Osteocyte (in vitro differentiated cells): ENCODE measurements around the gene MYBPC3. TPM values are rescaled to one million over a fixed set of nuclear protein-coding genes. Genes with fewer than 3 reads are reported as not detected.

Experiments used
- DNase-seq: peaks from one replicate; pipeline ENCODE4 v3.0.0; 2021; ENCODE audit warnings: mixed read lengths; ENCODE audit not compliant: unreplicated experiment; ENCODE audit errors: extremely low spot score
- H3K27ac Mint-ChIP-seq: one replicate; pipeline ENCODE4 v1.8.0; 2021; ENCODE audit warnings: mild to moderate bottlenecking, mixed read lengths; ENCODE audit not compliant: unreplicated experiment
- H3K27me3 Mint-ChIP-seq: one replicate; pipeline ENCODE4 v1.8.0; 2021; ENCODE audit warnings: mixed read lengths; ENCODE audit not compliant: unreplicated experiment
- H3K36me3 Mint-ChIP-seq: one replicate; pipeline ENCODE4 v1.8.0; 2021; ENCODE audit warnings: mixed read lengths; ENCODE audit not compliant: unreplicated experiment
- H3K4me1 Mint-ChIP-seq: one replicate; pipeline ENCODE4 v1.8.0; 2021; ENCODE audit warnings: mixed read lengths; ENCODE audit not compliant: unreplicated experiment
- H3K4me3 Mint-ChIP-seq: one replicate; pipeline ENCODE4 v1.8.0; 2021; ENCODE audit warnings: mild to moderate bottlenecking, moderate library complexity, mixed read lengths; ENCODE audit not compliant: unreplicated experiment
- H3K9me3 Mint-ChIP-seq: one replicate; pipeline ENCODE4 v1.8.0; 2021; ENCODE audit warnings: mixed read lengths; ENCODE audit not compliant: unreplicated experiment
- total RNA-seq: library from RNA; stranded (reverse); gene quantifications from 2 replicates; pipeline ENCODE4 v1.2.1, GENCODE V29; 2021
- TF ChIP-seq, protein P1 (sequence below): fragments of 200-600 bp; sonication (generic); IDR thresholded peaks from 2 replicates; pipeline ENCODE4 v1.5.0; 2021; ENCODE audit warnings: antibody characterized with exemption, mild to moderate bottlenecking, moderate library complexity

MYBPC3 gene
- total RNA-seq, 1 donor from 2014 or later, result not detected

- Mint-ChIP-seq H3K9me3 (no peaks in the 10 kb centered on the region), H3K27me3 (no peaks in the 10 kb centered on the region), H3K36me3 (no peaks in the 10 kb centered on the region), H3K27ac (no peak overlapping the region), H3K4me1 (no peaks in the 10 kb centered on the region), H3K4me3 (no peak overlapping the region)
- no peak for DNase-seq
- TF ChIP-seq, protein P1, sequence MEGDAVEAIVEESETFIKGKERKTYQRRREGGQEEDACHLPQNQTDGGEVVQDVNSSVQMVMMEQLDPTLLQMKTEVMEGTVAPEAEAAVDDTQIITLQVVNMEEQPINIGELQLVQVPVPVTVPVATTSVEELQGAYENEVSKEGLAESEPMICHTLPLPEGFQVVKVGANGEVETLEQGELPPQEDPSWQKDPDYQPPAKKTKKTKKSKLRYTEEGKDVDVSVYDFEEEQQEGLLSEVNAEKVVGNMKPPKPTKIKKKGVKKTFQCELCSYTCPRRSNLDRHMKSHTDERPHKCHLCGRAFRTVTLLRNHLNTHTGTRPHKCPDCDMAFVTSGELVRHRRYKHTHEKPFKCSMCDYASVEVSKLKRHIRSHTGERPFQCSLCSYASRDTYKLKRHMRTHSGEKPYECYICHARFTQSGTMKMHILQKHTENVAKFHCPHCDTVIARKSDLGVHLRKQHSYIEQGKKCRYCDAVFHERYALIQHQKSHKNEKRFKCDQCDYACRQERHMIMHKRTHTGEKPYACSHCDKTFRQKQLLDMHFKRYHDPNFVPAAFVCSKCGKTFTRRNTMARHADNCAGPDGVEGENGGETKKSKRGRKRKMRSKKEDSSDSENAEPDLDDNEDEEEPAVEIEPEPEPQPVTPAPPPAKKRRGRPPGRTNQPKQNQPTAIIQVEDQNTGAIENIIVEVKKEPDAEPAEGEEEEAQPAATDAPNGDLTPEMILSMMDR, result no peak
Observed at GRCh38 chr11:47375020-47375419, 22.5 kb upstream of the MYBPC3 start.

DNA sequence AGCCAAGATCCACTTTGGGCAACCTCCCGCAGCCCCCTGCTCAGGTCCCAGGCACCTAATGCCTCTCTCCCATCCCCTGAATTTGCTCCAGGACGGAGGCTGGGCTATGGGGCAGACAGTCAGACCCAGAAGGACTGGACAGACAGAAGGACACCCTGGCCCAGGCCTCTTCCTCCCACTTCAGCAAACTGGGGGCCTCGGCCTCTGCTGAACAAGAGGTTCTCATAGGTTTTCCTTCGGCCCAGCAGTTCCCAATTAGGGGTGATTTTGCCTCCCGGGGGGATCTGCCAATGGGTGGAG lies 22.2 kb upstream of the MYBPC3 start:
- Mint-ChIP-seq H3K4me3 (no peak overlapping the region), H3K36me3 (no peaks in the 10 kb centered on the region), H3K27me3 (peaks cover 3% of the 10 kb centered on the region), H3K27ac (no peak overlapping the region), H3K9me3 (no peaks in the 10 kb centered on the region), H3K4me1 (no peaks in the 10 kb centered on the region)
- no peak for DNase-seq
- TF ChIP-seq, protein P1, result no peak

DNA sequence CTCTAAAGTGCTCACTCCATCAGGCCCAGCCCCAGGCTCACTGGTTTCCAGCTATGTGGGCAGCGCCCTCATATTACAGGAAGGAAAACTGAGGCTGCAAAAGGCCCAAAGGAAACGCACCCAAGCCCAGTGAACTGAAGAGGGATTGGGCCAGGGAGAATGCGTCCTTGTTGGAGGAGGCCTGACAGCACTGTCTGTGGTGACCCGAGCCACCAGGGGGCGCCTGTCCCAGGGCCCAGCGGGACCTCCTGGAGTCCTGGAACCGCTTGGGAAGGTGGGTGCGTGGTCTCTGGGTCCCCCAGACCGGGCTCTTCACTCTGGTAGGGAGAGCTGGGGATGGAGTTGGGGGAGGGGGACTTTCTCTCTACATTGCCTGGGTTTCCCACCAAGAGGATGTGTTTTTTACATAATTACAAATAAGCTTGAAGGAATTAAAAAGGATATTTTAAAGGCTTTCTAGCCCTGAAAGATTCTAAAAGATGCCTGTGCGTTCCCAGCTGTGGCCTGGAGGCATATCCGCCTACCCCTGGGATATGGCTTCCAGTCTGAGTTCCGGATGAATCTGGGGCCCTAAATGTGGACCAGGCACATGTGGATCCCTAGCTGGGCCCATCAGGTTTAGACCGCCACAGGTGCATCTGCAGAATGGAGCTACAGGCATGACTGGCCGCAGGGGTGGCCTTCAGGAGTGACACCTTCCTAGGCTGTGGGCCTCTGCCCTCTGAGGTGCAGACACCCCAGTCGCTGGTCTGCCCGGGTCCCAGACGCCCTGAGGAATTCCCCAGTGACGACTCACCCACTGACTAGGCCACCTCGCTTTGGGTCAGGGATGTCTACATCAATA lies 21.6 kb upstream of the MYBPC3 start:
- DNase-seq, result peak; percentile 94
- no peaks in the 10 kb centered on the region for H3K36me3 Mint-ChIP-seq
- H3K4me1 Mint-ChIP-seq, result no peaks in the 10 kb centered on the region
- H3K27me3 Mint-ChIP-seq, result peaks cover 8% of the 10 kb centered on the region
- H3K9me3 Mint-ChIP-seq, result no peaks in the 10 kb centered on the region
- H3K4me3 Mint-ChIP-seq, result no peak overlapping the region
- H3K27ac Mint-ChIP-seq, result no peak overlapping the region
- TF ChIP-seq, protein P1, result peak; percentile 93

- H3K9me3 Mint-ChIP-seq, result no peaks in the 10 kb centered on the region
- H3K4me1 Mint-ChIP-seq, result no peaks in the 10 kb centered on the region
- no peak overlapping the region for H3K4me3 Mint-ChIP-seq
- H3K27me3 Mint-ChIP-seq, result peaks cover 14% of the 10 kb centered on the region
- TF ChIP-seq, protein P1, result no peak
- no peak for DNase-seq
- H3K27ac Mint-ChIP-seq, result no peak overlapping the region
- no peaks in the 10 kb centered on the region for H3K36me3 Mint-ChIP-seq
Observed at GRCh38 chr11:47372422-47372821, 19.9 kb upstream of the MYBPC3 start.

- no peaks in the 10 kb centered on the region for H3K9me3 Mint-ChIP-seq
- H3K4me1 Mint-ChIP-seq, result no peaks in the 10 kb centered on the region
- H3K36me3 Mint-ChIP-seq, result no peaks in the 10 kb centered on the region
- H3K27me3 Mint-ChIP-seq, result peaks cover 26% of the 10 kb centered on the region
- no peak overlapping the region for H3K27ac Mint-ChIP-seq
- TF ChIP-seq, protein P1, result no peak
- DNase-seq, result no peak
- H3K4me3 Mint-ChIP-seq, result no peak overlapping the region
Observed at GRCh38 chr11:47369676-47370075, 17.2 kb upstream of the MYBPC3 start.
